Fibroblast of mammary gland (primary cell): ENCODE data around the gene LHX2.

Experiments
- DNase-seq: peaks from one replicate; pipeline ENCODE4 v3.0.0-alpha.2; 2010; ENCODE audit warnings: low read depth
- H3K4me3 ChIP-seq: 2 replicates; pipeline ENCODE4 v1.5.1; 2011; ENCODE audit warnings: low read depth, mild to moderate bottlenecking, low read length, moderate library complexity; ENCODE audit not compliant: control insufficient read depth
- CTCF ChIP-seq: conservative IDR thresholded peaks from 2 replicates; pipeline ENCODE4 v1.5.1; 2011; ENCODE audit warnings: low read depth, low read length, inconsistent platforms; ENCODE audit not compliant: control insufficient read depth, insufficient read depth

Gene LHX2

DNA sequence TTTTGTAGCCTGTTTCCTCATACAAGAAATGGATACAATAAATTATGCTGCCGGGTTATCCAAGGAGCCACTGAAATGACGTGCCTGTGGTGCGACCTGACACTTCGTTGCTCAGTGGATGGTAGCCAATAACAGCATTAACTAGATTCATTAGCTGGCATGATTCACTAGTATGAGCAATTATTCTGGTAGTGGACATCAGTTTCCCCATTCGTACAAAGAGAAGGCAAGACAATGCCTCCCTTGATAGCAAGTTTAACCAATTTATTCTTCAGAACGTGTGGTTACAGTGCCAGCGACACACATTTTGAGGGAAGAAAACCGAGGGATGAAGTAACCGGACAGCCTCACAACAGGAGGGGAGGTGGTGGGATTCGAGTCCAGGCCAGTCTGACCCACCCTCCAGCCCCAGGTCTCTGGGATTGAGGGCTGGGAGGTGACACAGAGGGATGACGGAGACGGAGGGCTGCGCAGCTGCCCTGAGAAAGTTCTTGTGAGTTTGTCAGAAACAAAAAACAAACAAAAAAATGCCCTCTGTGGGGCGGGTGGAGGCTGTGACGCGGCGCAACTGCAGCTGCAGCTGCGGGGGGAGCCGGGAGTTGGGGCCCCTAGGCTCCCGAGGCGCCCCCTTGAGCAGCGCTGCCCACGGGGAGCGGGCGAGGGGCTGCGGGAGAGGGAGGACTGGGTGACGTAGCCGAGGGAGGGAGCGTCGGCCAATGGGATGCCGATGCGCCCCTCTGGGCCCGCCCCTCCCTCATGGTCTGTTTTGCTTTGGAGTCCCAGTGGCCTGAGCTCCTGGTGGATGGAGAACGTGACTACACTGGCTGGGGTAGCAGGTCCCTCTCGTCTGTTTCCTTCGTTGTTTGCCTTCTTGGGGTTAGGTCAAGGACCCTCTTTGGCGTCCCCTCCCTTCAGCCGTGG lies 10.9 kb downstream of the LHX2 start:
- no peak for TF ChIP-seq CTCF
- no peak overlapping the region for H3K4me3 ChIP-seq
- peak; percentile 23 for DNase-seq

DNA sequence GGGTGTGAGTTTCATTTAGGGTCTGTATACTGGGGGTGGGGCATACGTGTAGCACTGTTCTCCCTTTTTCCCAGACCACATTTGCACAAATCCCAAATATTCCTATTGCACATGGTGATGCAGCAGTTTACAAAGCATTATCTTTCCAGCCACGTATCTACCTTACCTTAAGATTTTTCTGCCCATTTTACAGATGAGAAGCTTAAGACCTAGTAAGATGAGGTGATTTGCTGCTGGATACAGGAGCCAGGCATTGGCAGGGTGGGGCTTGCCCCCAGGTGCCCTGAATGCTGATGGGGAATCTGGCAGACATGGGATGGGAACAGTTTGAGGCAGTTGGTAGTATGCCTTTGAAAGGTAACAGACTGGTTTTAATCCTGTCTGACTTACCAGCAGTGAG lies 12.5 kb downstream of the LHX2 start:
- TF ChIP-seq CTCF = no peak
- no peak for DNase-seq
- H3K4me3 ChIP-seq = no peak overlapping the region

DNA sequence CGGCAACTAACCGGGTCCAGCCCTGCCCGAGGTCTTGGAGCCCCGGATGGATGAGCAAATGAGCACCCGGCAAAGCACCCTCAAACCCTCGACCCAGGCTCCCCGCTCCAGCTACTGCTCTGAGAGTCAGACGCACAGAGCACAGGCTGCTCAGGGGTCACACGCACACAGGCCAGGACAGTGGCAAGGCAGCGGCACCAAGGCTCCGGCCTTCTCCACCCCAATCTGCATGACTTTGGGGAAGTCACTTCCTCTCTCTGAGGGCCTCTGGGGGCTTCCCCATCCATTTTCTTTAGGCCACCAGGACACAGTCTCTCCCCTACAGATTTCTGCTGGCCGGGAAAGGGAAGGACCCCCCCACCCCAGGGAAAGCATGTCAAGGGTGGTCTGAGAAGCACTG lies 18.0 kb downstream of the LHX2 start:
- H3K4me3 ChIP-seq = no peak overlapping the region
- DNase-seq = no peak
- no peak for TF ChIP-seq CTCF

DNA sequence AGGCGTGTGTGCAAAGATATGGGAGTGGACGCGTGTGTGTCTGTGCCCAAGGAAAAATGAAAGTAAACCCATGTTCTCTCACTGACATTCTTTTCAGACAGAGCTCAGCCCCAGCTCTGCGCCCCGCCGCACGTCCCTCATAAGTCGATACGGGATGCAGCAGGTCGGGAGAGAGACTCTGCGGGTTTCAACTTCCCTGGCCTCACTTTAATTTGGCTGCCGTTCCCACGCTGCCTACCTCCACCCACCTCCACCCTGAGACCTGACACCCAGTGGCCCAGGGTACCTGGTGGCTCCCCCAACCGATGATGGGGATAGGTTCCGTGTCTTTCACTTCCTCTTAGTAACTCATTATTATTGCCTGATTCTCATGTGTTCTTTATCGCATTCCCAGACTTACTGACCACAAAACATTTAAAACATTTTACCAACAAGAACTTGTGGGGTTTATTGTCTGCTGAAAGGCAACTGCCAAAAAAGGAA lies 19.4 kb downstream of the LHX2 start:
- no peak overlapping the region for H3K4me3 ChIP-seq
- no peak for DNase-seq
- TF ChIP-seq CTCF = no peak

DNA sequence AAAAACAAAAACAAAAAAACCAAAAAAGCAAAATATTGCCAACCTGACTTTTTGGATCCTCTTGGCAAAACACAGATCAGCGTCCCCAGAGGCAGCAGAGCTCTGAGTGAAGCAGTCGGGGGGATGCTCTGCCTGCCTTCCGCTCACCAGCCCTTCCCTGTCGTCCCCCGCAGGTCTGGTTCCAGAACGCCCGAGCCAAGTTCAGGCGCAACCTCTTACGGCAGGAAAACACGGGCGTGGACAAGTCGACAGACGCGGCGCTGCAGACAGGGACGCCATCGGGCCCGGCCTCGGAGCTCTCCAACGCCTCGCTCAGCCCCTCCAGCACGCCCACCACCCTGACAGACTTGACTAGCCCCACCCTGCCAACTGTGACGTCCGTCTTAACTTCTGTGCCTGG lies 20.7 kb downstream of the LHX2 start:
- no peak for DNase-seq
- no peak overlapping the region for H3K4me3 ChIP-seq
- TF ChIP-seq CTCF = no peak

- TF ChIP-seq CTCF = no peak
- H3K4me3 ChIP-seq = no peak overlapping the region
- no peak for DNase-seq
Measured at GRCh38 chr9:124033348-124033747, 21.8 kb downstream of the LHX2 start.
